NB4 (cell line): ENCODE results near the gene ARHGAP15.

ENCODE experiments used
- MYC ChIP-seq: IDR thresholded peaks from 2 replicates; pipeline ENCODE4 v1.6.1; 2011; ENCODE audit warnings: low read depth, low read length
- TF ChIP-seq, protein P1 (sequence below): IDR thresholded peaks from one replicate; pipeline ENCODE4 v1.5.1; 2012; ENCODE audit warnings: low read depth, low read length
- TF ChIP-seq, protein P2 (sequence below): IDR thresholded peaks from 2 replicates; pipeline ENCODE4 v1.6.1; 2011; ENCODE audit warnings: low read depth, low read length

DNA sequence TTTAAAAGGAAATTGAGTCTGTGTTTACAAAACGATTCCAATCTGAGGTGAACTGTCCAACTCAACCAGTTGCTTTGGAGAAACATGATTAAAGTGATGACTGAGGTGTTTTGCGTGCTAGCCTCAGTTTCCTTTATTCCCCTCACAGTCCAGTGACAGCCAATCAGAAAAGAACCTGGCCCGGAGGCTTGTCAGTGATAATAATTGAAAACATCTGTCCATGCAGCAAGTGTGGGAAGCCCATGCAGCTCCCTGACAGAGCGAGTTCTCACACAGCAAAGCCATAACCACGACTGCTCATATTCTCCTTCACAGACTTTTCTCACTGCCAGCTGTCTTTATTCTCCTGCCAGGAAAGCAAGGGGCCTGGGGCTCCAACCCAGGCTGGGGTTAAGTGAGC, 613.4 kb downstream of the ARHGAP15 start:
- TF ChIP-seq, protein P1, sequence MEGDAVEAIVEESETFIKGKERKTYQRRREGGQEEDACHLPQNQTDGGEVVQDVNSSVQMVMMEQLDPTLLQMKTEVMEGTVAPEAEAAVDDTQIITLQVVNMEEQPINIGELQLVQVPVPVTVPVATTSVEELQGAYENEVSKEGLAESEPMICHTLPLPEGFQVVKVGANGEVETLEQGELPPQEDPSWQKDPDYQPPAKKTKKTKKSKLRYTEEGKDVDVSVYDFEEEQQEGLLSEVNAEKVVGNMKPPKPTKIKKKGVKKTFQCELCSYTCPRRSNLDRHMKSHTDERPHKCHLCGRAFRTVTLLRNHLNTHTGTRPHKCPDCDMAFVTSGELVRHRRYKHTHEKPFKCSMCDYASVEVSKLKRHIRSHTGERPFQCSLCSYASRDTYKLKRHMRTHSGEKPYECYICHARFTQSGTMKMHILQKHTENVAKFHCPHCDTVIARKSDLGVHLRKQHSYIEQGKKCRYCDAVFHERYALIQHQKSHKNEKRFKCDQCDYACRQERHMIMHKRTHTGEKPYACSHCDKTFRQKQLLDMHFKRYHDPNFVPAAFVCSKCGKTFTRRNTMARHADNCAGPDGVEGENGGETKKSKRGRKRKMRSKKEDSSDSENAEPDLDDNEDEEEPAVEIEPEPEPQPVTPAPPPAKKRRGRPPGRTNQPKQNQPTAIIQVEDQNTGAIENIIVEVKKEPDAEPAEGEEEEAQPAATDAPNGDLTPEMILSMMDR: no peak
- no peak for TF ChIP-seq MYC
- TF ChIP-seq, protein P2, sequence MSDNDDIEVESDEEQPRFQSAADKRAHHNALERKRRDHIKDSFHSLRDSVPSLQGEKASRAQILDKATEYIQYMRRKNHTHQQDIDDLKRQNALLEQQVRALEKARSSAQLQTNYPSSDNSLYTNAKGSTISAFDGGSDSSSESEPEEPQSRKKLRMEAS: no peak
